Hepatocyte (in vitro differentiated cells): Measurements from ENCODE around the gene DMXL1.

Source experiments
- EZH2 ChIP-seq: fragments of 200-600 bp; sonication (generic); IDR thresholded peaks from 2 replicates; pipeline ENCODE4 v1.6.1; 2016; ENCODE audit warnings: antibody characterized with exemption, mild to moderate bottlenecking, borderline replicate concordance
- TF ChIP-seq, protein P1 (sequence below): fragments of 200-600 bp; sonication (generic); IDR thresholded peaks from 2 replicates; pipeline ENCODE4 v1.5.1; 2016; ENCODE audit warnings: antibody characterized with exemption, mild to moderate bottlenecking; ENCODE audit not compliant: poor library complexity

DNA sequence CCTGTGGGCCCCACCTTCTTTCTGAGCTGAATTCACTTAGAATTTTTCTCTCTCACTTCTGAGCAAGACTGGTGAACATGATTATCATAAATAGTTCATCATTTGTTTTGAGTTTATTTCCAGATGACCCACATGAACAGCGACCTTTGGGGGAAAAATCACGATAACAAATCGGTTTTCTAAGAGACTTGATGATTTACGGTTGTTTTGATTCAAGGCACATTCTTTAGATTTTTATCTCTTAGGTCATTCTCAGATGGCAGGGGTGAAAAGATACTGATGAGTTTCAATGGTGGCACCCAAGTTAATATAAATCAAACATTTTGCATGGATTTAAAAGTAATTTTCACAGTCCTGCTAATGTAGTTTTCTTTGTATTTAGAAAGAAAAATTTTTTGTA lies 95.1 kb downstream of the DMXL1 start:
- TF ChIP-seq, protein P1, sequence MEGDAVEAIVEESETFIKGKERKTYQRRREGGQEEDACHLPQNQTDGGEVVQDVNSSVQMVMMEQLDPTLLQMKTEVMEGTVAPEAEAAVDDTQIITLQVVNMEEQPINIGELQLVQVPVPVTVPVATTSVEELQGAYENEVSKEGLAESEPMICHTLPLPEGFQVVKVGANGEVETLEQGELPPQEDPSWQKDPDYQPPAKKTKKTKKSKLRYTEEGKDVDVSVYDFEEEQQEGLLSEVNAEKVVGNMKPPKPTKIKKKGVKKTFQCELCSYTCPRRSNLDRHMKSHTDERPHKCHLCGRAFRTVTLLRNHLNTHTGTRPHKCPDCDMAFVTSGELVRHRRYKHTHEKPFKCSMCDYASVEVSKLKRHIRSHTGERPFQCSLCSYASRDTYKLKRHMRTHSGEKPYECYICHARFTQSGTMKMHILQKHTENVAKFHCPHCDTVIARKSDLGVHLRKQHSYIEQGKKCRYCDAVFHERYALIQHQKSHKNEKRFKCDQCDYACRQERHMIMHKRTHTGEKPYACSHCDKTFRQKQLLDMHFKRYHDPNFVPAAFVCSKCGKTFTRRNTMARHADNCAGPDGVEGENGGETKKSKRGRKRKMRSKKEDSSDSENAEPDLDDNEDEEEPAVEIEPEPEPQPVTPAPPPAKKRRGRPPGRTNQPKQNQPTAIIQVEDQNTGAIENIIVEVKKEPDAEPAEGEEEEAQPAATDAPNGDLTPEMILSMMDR, result no peak
- TF ChIP-seq EZH2, result no peak
